Measurements from ENCODE around the gene OSBPL1A.

DNA sequence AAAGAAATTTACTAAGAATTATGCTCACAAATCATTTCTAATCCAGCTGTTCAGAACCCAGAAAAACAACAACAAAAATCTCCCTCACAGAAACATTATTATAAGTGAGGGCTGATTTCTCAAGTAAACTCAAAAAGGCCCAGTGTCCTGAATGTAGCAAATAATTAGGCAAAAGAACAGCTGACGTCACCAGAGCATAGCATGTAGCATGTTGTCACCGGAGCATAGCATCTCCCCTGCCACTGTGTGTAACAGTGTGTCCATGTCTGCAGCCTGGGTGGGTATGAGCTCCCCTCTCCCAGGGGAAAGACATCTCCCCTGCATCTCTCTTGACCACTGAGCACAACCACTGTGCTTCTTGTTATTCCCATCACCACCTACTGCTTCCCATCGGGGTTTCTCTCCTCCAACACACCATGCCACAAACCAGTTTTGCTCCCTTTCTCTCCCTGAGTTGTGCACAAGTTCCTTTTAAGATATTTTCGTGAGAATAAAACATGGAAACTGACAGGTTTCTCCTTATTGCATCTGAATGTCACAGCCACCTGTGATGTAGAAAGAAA is 132.0 kb downstream of the OSBPL1A start:
- TF ChIP-seq POLR2AphosphoS5 (IDR thresholded peaks at IDR 0.05) (no peak), POLR2A (IDR thresholded peaks at IDR 0.05) (no peak), EP300 (IDR thresholded peaks at IDR 0.05; ENCODE audit: low read depth) (no peak)
- TF ChIP-seq, protein P1, sequence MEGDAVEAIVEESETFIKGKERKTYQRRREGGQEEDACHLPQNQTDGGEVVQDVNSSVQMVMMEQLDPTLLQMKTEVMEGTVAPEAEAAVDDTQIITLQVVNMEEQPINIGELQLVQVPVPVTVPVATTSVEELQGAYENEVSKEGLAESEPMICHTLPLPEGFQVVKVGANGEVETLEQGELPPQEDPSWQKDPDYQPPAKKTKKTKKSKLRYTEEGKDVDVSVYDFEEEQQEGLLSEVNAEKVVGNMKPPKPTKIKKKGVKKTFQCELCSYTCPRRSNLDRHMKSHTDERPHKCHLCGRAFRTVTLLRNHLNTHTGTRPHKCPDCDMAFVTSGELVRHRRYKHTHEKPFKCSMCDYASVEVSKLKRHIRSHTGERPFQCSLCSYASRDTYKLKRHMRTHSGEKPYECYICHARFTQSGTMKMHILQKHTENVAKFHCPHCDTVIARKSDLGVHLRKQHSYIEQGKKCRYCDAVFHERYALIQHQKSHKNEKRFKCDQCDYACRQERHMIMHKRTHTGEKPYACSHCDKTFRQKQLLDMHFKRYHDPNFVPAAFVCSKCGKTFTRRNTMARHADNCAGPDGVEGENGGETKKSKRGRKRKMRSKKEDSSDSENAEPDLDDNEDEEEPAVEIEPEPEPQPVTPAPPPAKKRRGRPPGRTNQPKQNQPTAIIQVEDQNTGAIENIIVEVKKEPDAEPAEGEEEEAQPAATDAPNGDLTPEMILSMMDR (IDR thresholded peaks at IDR 0.05) = no peak

Data from transverse colon (tissue), 4 donors.